Neural crest cell (in vitro differentiated cells): ENCODE measurements around the gene CRYBB1. TPM values are rescaled to one million over a fixed set of nuclear protein-coding genes. Genes with fewer than 3 reads are reported as not detected.

Experiments used
- DNase-seq: peaks from one replicate; pipeline ENCODE4 v3.0.0; 2021; ENCODE audit warnings: low read depth, mixed read lengths, low spot score
- H3K27ac Mint-ChIP-seq: one replicate; pipeline ENCODE4 v1.8.0; 2021; ENCODE audit warnings: mild to moderate bottlenecking, mixed read lengths; ENCODE audit not compliant: unreplicated experiment
- H3K27me3 Mint-ChIP-seq: 2 replicates; pipeline ENCODE4 v1.8.0; 2021; ENCODE audit warnings: low read depth, mild to moderate bottlenecking, mixed read lengths
- H3K36me3 Mint-ChIP-seq: 2 replicates; pipeline ENCODE4 v1.8.0; 2021; ENCODE audit warnings: low read depth, mild to moderate bottlenecking, mixed read lengths
- H3K4me1 Mint-ChIP-seq: 2 replicates; pipeline ENCODE4 v1.8.0; 2021; ENCODE audit warnings: mixed read lengths
- H3K4me3 Mint-ChIP-seq: one replicate; pipeline ENCODE4 v1.8.0; 2021; ENCODE audit warnings: mild to moderate bottlenecking, mixed read lengths
- H3K9me3 Mint-ChIP-seq: 2 replicates; pipeline ENCODE4 v1.8.0; 2021; ENCODE audit warnings: mixed read lengths
- CTCF ChIP-seq: fragments of 200-600 bp; sonication (generic); conservative IDR thresholded peaks from 2 replicates; pipeline ENCODE4 v1.5.0; 2021; ENCODE audit warnings: antibody characterized with exemption, mild to moderate bottlenecking
- total RNA-seq: library from RNA; stranded (reverse); gene quantifications from 2 replicates; pipeline ENCODE4 v1.2.1, GENCODE V29; 2021

CRYBB1 gene
- total RNA-seq, 1 donor from 2014 or later = not detected

DNA sequence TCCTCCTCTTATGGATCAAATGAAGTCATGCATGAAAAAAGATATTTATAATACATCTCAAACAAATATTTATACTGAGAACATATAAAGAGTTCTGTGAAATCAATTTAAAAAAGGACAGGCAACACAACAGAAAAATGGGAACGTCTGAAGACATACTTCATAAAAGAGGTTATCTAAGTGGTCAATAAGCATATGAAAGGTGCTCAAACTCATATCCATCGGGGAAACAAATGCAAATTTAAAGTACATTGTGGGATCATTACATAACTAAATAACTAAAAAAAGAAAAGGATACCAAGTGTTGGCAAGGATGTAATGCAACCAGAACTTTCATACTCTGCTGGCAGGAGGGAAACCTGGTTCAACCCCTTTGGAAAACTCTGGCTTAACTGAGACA is 50.2 kb downstream of the CRYBB1 start:
- H3K4me1 Mint-ChIP-seq = peaks cover 39% of the 10 kb centered on the region
- TF ChIP-seq CTCF = no peak
- H3K27ac Mint-ChIP-seq = no peak overlapping the region
- H3K9me3 Mint-ChIP-seq = no peaks in the 10 kb centered on the region
- peaks cover 3% of the 10 kb centered on the region for H3K27me3 Mint-ChIP-seq
- H3K36me3 Mint-ChIP-seq = no peaks in the 10 kb centered on the region
- no peak for DNase-seq
- H3K4me3 Mint-ChIP-seq = no peak overlapping the region

DNA sequence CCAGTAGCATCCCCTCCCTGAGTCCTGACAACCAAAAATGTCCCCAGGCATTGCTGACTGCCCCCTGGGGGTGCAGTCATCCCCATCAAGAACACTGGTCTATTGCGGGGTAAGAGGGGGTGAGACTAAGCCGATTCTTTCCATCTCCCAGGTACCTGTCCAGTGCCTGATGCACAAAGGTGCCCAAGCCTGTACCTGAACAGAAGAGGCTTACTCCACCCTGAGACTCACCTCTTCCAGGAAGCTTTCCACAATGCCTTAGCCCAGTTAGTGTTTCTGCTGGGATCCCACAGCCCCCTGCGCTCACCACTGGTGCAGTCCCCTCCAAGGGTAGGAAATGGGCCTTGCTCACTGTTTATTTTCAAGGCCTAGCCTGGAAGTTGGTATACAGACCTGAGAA is 50.8 kb downstream of the CRYBB1 start:
- no peak overlapping the region for H3K4me3 Mint-ChIP-seq
- H3K4me1 Mint-ChIP-seq = peaks cover 39% of the 10 kb centered on the region
- no peaks in the 10 kb centered on the region for H3K9me3 Mint-ChIP-seq
- peaks cover 3% of the 10 kb centered on the region for H3K27me3 Mint-ChIP-seq
- no peak for TF ChIP-seq CTCF
- H3K27ac Mint-ChIP-seq = no peak overlapping the region
- no peaks in the 10 kb centered on the region for H3K36me3 Mint-ChIP-seq
- no peak for DNase-seq

DNA sequence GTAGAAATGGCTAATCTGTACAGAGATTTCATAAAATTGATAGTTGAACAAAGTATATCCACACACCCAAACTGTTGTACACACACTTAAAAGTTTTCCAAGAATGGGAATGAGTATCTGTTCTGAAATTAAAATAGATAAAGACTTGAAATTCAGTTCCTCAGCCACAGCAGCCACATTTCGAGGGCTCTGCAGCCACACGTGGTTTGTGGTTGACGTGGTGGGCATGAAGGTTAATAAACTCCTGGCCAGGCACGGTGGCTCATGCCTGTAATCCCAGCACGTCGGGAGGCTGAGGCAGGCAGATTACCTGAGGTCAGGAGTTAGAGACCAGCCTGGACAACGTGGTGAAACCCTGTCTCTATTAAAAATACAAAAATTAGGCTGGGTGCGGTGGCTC is 51.9 kb downstream of the CRYBB1 start:
- no peak for DNase-seq
- TF ChIP-seq CTCF = no peak
- Mint-ChIP-seq H3K4me1 (peaks cover 29% of the 10 kb centered on the region), H3K27me3 (no peaks in the 10 kb centered on the region), H3K27ac (no peak overlapping the region), H3K9me3 (no peaks in the 10 kb centered on the region), H3K4me3 (no peak overlapping the region), H3K36me3 (no peaks in the 10 kb centered on the region)

- peaks cover 22% of the 10 kb centered on the region for H3K4me1 Mint-ChIP-seq
- no peaks in the 10 kb centered on the region for H3K27me3 Mint-ChIP-seq
- no peaks in the 10 kb centered on the region for H3K9me3 Mint-ChIP-seq
- no peaks in the 10 kb centered on the region for H3K36me3 Mint-ChIP-seq
- H3K27ac Mint-ChIP-seq = peak overlapping the region; percentile 19
- H3K4me3 Mint-ChIP-seq = no peak overlapping the region
- DNase-seq = no peak
- no peak for TF ChIP-seq CTCF
These were observed 52.6 kb downstream of the CRYBB1 start for GRCh38 chr22:26565181-26565580.

GRCh38 chr22:26564672-26565071 is 53.2 kb downstream of the CRYBB1 start:
- Mint-ChIP-seq H3K9me3 (no peaks in the 10 kb centered on the region), H3K27ac (no peak overlapping the region), H3K36me3 (no peaks in the 10 kb centered on the region), H3K4me3 (no peak overlapping the region), H3K4me1 (peaks cover 19% of the 10 kb centered on the region), H3K27me3 (no peaks in the 10 kb centered on the region)
- no peak for TF ChIP-seq CTCF
- no peak for DNase-seq

DNA sequence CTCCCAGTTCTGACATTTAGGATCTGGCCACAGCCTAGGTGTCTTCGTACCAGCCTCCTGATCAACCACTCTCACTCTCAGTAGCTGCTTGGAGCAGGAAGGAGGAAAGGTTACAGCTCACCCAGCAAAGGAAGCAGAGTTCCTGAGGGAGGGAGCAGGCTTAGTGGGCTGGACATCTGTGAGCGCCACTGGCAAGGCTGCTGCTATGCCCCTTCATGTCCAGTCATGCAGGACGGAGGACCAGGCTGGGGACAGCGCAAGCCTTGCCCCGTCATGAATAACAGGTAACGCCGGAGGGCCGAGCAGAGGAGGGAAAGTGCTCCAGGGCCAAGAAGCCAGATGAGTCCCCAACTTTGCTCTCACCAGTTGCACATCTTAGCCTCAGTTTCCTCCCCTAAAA is 53.6 kb downstream of the CRYBB1 start:
- Mint-ChIP-seq H3K27ac (no peak overlapping the region), H3K27me3 (no peaks in the 10 kb centered on the region), H3K4me1 (peaks cover 18% of the 10 kb centered on the region), H3K4me3 (no peak overlapping the region), H3K9me3 (no peaks in the 10 kb centered on the region), H3K36me3 (no peaks in the 10 kb centered on the region)
- no peak for TF ChIP-seq CTCF
- no peak for DNase-seq
